ENCODE results near the gene PLCB1. TPM values are rescaled to one million over a fixed set of nuclear protein-coding genes. Genes with fewer than 3 reads are reported as not detected.

Gene PLCB1
- total and polyA plus RNA-seq, 2 donors (not counting 1 experiment from before 2014, with no cell fraction given) = 13.4 to 23.3 TPM

DNA sequence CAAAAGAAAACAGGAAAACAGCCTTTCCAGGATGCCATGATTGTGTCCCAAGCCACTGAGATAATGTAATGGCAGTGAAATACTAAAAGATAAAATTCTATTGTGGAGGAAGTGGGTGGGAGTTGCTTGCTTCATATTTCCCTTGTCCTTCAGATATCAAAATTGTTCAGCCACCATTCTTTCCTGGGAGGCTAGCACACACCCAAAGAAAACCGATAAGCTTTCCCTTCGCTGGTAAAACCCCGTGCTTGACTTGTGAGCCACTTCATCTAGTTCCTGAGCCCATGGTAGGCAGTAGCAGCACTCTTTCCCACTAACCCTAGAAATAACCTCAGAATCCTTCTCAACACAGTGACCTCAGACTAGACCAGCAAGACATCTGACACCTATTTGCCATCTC, 579.4 kb downstream of the PLCB1 start:
- Histone ChIP-seq H3K36me3 (ENCODE audit: control insufficient read depth, insufficient read depth, low read length) (no peaks in the 10 kb centered on the region), H3K79me2 (ENCODE audit: control insufficient read depth, insufficient read depth, low read length) (no peaks in the 10 kb centered on the region)

DNA sequence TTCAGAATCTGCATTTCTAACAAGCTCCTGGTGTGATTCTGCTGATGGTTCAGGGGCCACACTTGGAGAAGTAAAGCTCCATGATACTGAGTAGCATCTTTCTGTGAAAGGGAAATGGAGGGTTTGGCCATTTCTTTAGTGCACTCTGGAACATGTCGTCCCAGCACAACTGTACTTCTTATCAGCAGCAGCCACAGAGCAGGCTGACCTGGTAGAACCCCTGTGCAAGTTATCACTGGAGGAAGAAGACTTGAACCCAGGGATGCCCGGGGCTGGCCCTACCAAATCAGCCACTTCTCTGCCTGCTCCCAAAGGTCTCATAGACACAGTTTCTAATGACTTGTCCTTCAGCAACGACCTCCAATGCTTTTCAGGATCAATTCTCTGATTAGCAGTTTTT, 582.1 kb downstream of the PLCB1 start:
- Histone ChIP-seq H3K79me2 (ENCODE audit: control insufficient read depth, insufficient read depth, low read length) (no peaks in the 10 kb centered on the region), H3K36me3 (ENCODE audit: control insufficient read depth, insufficient read depth, low read length) (no peaks in the 10 kb centered on the region)

More for the DNA sequence above, 579.4 kb downstream of the PLCB1 start:
- Histone ChIP-seq H3K9me3 (ENCODE audit: control insufficient read depth, insufficient read depth, low read depth, low read length) (no peaks in the 10 kb centered on the region), H2AFZ (ENCODE audit: low read length) (no peak overlapping the region), H3K27ac (ENCODE audit: insufficient read depth, low read length) (no peak overlapping the region), H3K4me1 (ENCODE audit: control insufficient read depth, extremely low read depth, insufficient read depth, low read length) (no peaks in the 10 kb centered on the region), H3K4me3 (replicated peaks in 1 of 4; ENCODE audit: control extremely low read depth in 1 of 4, insufficient read depth in 1 of 4, low read depth in 3 of 4, low read length in 4 of 4) (no peak overlapping the region), H3K4me2 (ENCODE audit: extremely low read depth, insufficient read depth, low read length) (no peak overlapping the region), H3K9ac (ENCODE audit: insufficient read depth, low read length) (no peak overlapping the region), H3K27me3 (ENCODE audit: control insufficient read depth, insufficient read depth, low read length) (no peaks in the 10 kb centered on the region), H4K20me1 (ENCODE audit: control insufficient read depth, extremely low read depth, insufficient read depth, low read length) (no peaks in the 10 kb centered on the region)
- DNase-seq (ENCODE audit: low read depth in 2 of 2) = no peak
- TF ChIP-seq, protein P1, sequence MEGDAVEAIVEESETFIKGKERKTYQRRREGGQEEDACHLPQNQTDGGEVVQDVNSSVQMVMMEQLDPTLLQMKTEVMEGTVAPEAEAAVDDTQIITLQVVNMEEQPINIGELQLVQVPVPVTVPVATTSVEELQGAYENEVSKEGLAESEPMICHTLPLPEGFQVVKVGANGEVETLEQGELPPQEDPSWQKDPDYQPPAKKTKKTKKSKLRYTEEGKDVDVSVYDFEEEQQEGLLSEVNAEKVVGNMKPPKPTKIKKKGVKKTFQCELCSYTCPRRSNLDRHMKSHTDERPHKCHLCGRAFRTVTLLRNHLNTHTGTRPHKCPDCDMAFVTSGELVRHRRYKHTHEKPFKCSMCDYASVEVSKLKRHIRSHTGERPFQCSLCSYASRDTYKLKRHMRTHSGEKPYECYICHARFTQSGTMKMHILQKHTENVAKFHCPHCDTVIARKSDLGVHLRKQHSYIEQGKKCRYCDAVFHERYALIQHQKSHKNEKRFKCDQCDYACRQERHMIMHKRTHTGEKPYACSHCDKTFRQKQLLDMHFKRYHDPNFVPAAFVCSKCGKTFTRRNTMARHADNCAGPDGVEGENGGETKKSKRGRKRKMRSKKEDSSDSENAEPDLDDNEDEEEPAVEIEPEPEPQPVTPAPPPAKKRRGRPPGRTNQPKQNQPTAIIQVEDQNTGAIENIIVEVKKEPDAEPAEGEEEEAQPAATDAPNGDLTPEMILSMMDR (conservative IDR thresholded peaks at IDR 0.05 in 1 of 2, IDR thresholded peaks at IDR 0.05 in 1 of 2; ENCODE audit: low read depth in 1 of 2, low read length in 2 of 2) = no peak
- TF ChIP-seq EZH2 (IDR thresholded peaks at IDR 0.05; ENCODE audit: low read length, missing control alignments) = no peak

DNA sequence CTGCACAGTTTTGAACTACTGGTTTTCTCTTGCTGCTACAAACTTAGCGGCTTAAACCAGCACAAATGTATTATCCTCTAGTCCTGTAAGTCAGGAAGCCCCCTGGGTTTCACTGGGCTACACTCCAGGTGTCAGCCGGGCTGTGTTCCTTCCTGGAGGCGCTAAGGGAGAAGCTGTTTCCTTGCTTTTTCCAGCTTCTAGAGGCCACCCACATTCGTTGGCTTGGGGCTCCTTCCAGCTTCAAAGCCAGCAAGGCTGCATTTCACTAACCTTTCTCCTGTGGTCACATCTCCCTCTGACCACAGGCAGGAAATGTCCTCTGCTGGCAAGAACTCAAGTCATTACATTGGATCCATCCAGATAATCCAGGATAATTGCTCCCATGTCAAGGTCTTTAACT, 586.2 kb downstream of the PLCB1 start:
- H3K9ac ChIP-seq (ENCODE audit: insufficient read depth, low read length) = no peak overlapping the region
- H3K27ac ChIP-seq (ENCODE audit: insufficient read depth, low read length) = no peak overlapping the region
- H3K27me3 ChIP-seq (ENCODE audit: control insufficient read depth, insufficient read depth, low read length) = no peaks in the 10 kb centered on the region
- no peaks in the 10 kb centered on the region for H3K79me2 ChIP-seq (ENCODE audit: control insufficient read depth, insufficient read depth, low read length)
- H3K4me3 ChIP-seq (replicated peaks in 1 of 4; ENCODE audit: control extremely low read depth in 1 of 4, insufficient read depth in 1 of 4, low read depth in 3 of 4, low read length in 4 of 4) = no peak overlapping the region
- H3K4me1 ChIP-seq (ENCODE audit: control insufficient read depth, extremely low read depth, insufficient read depth, low read length) = no peaks in the 10 kb centered on the region
- no peaks in the 10 kb centered on the region for H4K20me1 ChIP-seq (ENCODE audit: control insufficient read depth, extremely low read depth, insufficient read depth, low read length)
- no peaks in the 10 kb centered on the region for H3K9me3 ChIP-seq (ENCODE audit: control insufficient read depth, insufficient read depth, low read depth, low read length)
- no peak for DNase-seq (ENCODE audit: low read depth in 2 of 2)
- H2AFZ ChIP-seq (ENCODE audit: low read length) = no peak overlapping the region
- no peak for TF ChIP-seq EZH2 (IDR thresholded peaks at IDR 0.05; ENCODE audit: low read length, missing control alignments)
- TF ChIP-seq, protein P1 (conservative IDR thresholded peaks at IDR 0.05 in 1 of 2, IDR thresholded peaks at IDR 0.05 in 1 of 2; ENCODE audit: low read depth in 1 of 2, low read length in 2 of 2) = no peak
- H3K4me2 ChIP-seq (ENCODE audit: extremely low read depth, insufficient read depth, low read length) = no peak overlapping the region
- no peaks in the 10 kb centered on the region for H3K36me3 ChIP-seq (ENCODE audit: control insufficient read depth, insufficient read depth, low read length)

More for the DNA sequence above, 582.1 kb downstream of the PLCB1 start:
- TF ChIP-seq EZH2 (IDR thresholded peaks at IDR 0.05; ENCODE audit: low read length, missing control alignments) = no peak
- TF ChIP-seq, protein P1 (conservative IDR thresholded peaks at IDR 0.05 in 1 of 2, IDR thresholded peaks at IDR 0.05 in 1 of 2; ENCODE audit: low read depth in 1 of 2, low read length in 2 of 2) = no peak
- no peak overlapping the region for H3K4me2 ChIP-seq (ENCODE audit: extremely low read depth, insufficient read depth, low read length)
- H3K27ac ChIP-seq (ENCODE audit: insufficient read depth, low read length) = no peak overlapping the region
- H3K9me3 ChIP-seq (ENCODE audit: control insufficient read depth, insufficient read depth, low read depth, low read length) = no peaks in the 10 kb centered on the region
- no peaks in the 10 kb centered on the region for H3K4me1 ChIP-seq (ENCODE audit: control insufficient read depth, extremely low read depth, insufficient read depth, low read length)
- DNase-seq (ENCODE audit: low read depth in 2 of 2) = no peak
- no peaks in the 10 kb centered on the region for H4K20me1 ChIP-seq (ENCODE audit: control insufficient read depth, extremely low read depth, insufficient read depth, low read length)
- H2AFZ ChIP-seq (ENCODE audit: low read length) = no peak overlapping the region
- no peak overlapping the region for H3K4me3 ChIP-seq (replicated peaks in 1 of 4; ENCODE audit: control extremely low read depth in 1 of 4, insufficient read depth in 1 of 4, low read depth in 3 of 4, low read length in 4 of 4)
- H3K27me3 ChIP-seq (ENCODE audit: control insufficient read depth, insufficient read depth, low read length) = no peaks in the 10 kb centered on the region
- no peak overlapping the region for H3K9ac ChIP-seq (ENCODE audit: insufficient read depth, low read length)
